Posterior vena cava (tissue), 2 donors: ENCODE data around the gene IL1RAPL1. TPM values are rescaled to one million over a fixed set of nuclear protein-coding genes. Genes with fewer than 3 reads are reported as not detected.
"Not testable (repeated sequence)": the region's sequence is repeated elsewhere in the genome, so short reads cannot be mapped to it uniquely, and the experiment has no call there.

ENCODE experiments used
- DNase-seq: peaks from one replicate; pipeline ENCODE4 v3.0.0-alpha.2; 2020; ENCODE audit warnings: low spot score
- intact Hi-C, 2 donors: fragments of 100-400 bp; cut with DNase I; formaldehyde crosslinking; loops; one replicate each; pipeline versions ENCODE4 v1.14.1 to v1.14.2; 2022 to 2023
- total RNA-seq, 2 donors: library from RNA; stranded (reverse); fragmentation: NEBNext Ultra II Directional; extraction: Animal tissue kit (Norgen Biotek cat#: 25700); gene quantifications; one replicate each; pipeline ENCODE4 v1.2.1, GENCODE V29; 2021
- donor health status: DM: yes; HTN: yes; CAD: no.
- donor health status: DM: yes; HTN: yes; CAD: no.

IL1RAPL1 gene
- total RNA-seq, 2 donors from 2014 or later, result 0.10 TPM; not detected in 1

DNA sequence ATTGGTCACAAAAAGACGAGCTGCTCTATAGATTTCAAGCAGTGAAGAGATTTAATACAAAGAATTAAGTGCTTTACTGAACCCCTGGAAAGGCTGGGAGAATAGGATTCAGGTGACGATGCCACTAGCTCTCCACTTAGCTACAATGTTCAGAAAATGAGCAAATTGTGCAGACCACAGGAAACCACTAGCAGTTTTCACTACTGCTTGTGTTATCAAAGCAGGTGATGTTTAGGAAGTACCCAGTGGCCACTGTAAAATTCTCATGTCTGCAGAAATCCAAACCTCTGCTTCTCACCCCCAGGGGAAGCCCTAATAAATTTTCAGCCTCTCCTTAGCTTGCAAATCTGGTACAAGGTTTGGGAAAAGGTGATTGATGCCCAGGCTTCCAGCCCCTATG, 165.1 kb downstream of the IL1RAPL1 start:
- no peak for DNase-seq
- intact Hi-C loops, result no loop called here

- no peak for DNase-seq
- intact Hi-C loops, result no loop called here
These were observed 168.9 kb downstream of the IL1RAPL1 start for GRCh38 chrX:28756175-28756574.

DNA sequence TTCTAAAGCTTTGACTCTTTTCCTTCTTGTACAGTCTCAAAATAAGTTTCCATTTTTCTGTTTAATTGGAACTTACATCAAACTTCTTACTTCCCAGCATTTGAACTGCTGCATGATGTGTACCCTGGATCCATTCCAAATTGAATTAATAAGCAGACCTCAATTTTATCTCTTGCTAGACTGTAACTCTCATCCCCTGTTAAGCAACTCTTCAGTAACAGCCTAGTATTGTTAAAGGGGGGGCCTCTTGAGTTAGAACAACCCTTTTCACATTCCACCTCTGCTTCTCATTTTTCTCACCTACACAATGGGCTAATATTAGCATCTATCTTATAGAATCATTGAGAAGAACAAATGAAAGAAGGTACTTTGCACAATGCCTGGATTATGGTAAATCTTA, 169.4 kb downstream of the IL1RAPL1 start:
- no peak for DNase-seq
- intact Hi-C loops, result no loop called here

- intact Hi-C loops, result no loop called here
- DNase-seq, result no peak
These were observed 170.0 kb downstream of the IL1RAPL1 start for GRCh38 chrX:28757290-28757689.

- DNase-seq, intact Hi-C loops: not testable (repeated sequence)
These were observed 179.3 kb downstream of the IL1RAPL1 start for GRCh38 chrX:28766561-28766960.

- no peak for DNase-seq
- intact Hi-C loops, result no loop called here
These were observed 186.6 kb downstream of the IL1RAPL1 start for GRCh38 chrX:28773807-28774206.

- DNase-seq, result no peak
- intact Hi-C loops, result no loop called here
These were observed 200.0 kb downstream of the IL1RAPL1 start for GRCh38 chrX:28787206-28787605.

- DNase-seq, intact Hi-C loops: not testable (repeated sequence)
These were observed 213.4 kb downstream of the IL1RAPL1 start for GRCh38 chrX:28800671-28801070.

- intact Hi-C loops, result no loop called here
- DNase-seq, result no peak
These were observed 215.4 kb downstream of the IL1RAPL1 start for GRCh38 chrX:28802625-28803024.

- DNase-seq, result no peak
- intact Hi-C loops, result no loop called here
These were observed 248.7 kb downstream of the IL1RAPL1 start for GRCh38 chrX:28835991-28836390.

DNA sequence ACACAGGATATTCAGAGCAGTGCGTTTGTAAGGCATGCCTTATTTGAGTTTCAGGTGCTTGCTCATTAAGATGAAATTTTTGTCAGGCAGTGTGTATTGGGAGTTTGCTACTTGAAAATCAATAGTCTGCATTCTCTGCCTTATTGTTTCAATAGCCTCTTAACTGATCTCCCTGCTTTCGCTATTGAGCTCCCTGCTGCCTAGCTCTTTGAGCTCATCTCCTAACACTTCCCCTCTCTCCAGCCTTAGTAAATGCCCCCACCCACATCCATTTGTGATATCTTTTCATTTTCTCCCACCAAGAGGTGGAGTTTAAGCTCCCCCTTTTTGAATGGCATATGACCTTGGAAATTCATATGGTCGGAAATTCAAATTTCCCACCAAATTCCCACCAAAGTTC, 256.6 kb downstream of the IL1RAPL1 start:
- DNase-seq, result no peak
- intact Hi-C loops, result no loop called here

DNA sequence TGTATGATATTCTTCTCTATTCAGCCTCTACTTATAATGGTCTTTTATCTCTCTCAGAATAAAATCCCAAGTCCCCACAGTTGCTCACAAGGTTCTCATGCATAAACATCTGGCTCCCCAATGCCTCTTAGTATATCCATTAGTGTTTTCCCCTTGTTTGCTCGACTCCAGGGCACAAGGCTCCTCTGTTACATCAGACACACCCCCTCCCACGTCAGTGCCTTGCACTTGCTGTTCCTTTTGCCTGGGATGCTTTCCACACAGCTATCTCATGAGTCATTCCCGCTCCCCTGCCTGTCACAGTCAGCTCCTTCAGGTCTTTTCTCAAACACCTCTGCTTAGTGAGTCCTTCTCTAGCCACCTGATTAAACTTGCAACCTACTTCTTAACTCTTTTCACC, 260.2 kb downstream of the IL1RAPL1 start:
- no peak for DNase-seq
- intact Hi-C loops, result no loop called here

GRCh38 chrX:28848707-28849106, 261.5 kb downstream of the IL1RAPL1 start:
- intact Hi-C loops, result no loop called here

GRCh38 chrX:28850955-28851354, 263.7 kb downstream of the IL1RAPL1 start:
- intact Hi-C loops, result no loop called here
- no peak for DNase-seq

More at GRCh38 chrX:28848707-28849106, 261.5 kb downstream of the IL1RAPL1 start:
- DNase-seq, result no peak

- intact Hi-C loops, result no loop called here
These were observed 264.6 kb downstream of the IL1RAPL1 start for GRCh38 chrX:28851871-28852270.

DNA sequence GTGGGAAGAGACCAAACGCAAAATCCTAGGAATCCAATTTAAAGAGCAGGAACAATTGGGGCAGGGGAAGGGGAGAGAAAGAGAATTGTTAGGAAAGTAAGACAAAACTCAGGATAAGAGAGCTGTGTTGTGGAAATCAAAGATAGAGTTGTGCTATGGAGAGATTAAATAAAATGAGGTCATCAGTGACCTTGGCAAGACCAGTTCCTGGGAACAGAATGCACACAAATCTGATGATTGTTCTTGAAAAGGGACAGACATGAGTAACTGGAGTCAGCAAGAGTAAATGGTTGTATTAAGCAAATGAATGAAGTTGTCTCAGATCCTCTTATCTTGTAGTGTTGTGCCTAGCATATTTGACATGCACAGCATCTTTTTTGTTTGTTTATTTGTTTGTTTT, 267.4 kb downstream of the IL1RAPL1 start:
- no peak for DNase-seq
- intact Hi-C loops, result no loop called here

More at GRCh38 chrX:28851871-28852270, 264.6 kb downstream of the IL1RAPL1 start:
- no peak for DNase-seq

DNA sequence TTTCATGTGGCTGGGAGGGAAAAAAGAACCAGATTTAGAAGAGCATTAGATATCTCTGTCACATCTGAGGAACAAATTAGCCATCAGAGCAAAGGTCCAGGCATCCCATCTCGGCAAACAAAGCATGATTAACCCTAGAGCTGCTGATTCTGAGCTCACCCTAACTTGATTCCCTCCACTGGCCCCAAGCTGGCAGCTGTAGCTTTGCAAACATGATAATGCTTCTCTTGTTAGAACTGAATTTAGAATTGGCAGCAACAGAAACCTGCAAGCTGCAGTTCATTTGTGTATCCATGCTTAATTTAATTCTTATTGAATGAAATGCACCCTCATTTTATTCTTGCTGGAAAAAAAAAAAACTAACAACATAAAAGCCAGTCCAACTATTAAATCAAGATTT, 289.2 kb downstream of the IL1RAPL1 start:
- intact Hi-C loops, result no loop called here
- no peak for DNase-seq

GRCh38 chrX:28876901-28877300, 289.7 kb downstream of the IL1RAPL1 start:
- no peak for DNase-seq
- intact Hi-C loops, result no loop called here

- no peak for DNase-seq
- intact Hi-C loops, result no loop called here
These were observed 292.9 kb downstream of the IL1RAPL1 start for GRCh38 chrX:28880136-28880535.

DNA sequence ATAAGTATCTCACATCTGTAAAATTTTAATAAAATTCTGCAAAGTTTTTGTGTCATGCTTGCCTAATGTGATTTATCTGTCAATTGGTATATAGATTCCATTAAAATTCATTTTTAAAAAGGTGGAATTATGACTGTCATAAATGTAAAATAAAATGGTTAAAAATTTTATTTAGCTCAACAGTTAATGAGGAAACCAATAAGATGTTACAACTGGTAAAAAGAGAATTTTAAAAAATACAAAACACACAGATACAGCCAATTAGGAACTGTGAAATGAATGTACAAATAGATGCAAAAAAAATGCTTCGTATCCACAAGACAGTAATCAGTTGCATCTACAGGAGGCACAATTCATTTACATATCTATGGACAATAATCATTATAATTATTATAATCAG, 297.6 kb downstream of the IL1RAPL1 start:
- intact Hi-C loops, result no loop called here
- DNase-seq, result no peak

GRCh38 chrX:28888416-28888815, 301.2 kb downstream of the IL1RAPL1 start:
- DNase-seq, result no peak
- intact Hi-C loops, result no loop called here

- intact Hi-C loops, result no loop called here
- DNase-seq, result no peak
These were observed 302.4 kb downstream of the IL1RAPL1 start for GRCh38 chrX:28889591-28890090.
